Lower leg skin (tissue), 3 donors: ENCODE measurements around the gene E2F1.

Experiments used
- POLR2A ChIP-seq, 2 donors: fragments of 450-650 bp; IDR thresholded peaks; one replicate each; pipeline ENCODE4 v1.6.1; 2016 to 2017; ENCODE audit warnings: antibody characterized with exemption in 2 of 2, mild to moderate bottlenecking in 1 of 2, moderate library complexity in 1 of 2
- TF ChIP-seq, protein P1 (sequence below), 3 donors: fragments of 450-650 bp; IDR thresholded peaks; one replicate each; pipeline ENCODE4 v1.5.1; 2016; ENCODE audit warnings: antibody characterized with exemption in 3 of 3, mild to moderate bottlenecking in 3 of 3, moderate library complexity in 2 of 3

DNA sequence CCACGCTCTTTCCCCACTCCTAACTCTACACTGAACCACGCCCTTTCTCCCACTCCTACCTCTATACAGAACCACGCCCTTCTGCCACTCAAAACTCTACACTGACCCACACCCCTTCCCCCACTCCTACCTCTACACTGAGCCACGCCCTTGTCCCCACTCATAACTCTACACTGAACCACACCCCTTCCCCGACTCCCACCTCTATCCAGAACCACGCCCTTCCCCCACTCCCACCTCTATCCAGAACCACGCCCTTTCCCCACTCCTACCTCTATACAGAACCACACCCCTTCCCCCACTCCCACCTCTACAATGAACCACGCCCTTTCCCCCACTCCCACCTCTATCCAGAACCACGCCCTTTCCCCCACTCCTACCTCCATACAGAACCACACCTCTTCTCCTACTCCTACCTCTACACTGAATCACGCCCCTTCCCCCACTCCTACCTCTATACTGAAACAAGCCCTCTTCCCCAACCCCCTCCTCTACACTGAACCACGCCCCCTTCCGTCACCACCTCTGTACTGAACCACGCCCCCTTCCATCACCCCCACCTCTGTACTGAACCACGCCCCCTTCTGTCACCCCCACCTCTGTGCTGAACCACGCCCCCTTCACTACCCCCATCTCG lies 23.8 kb upstream of the E2F1 start:
- TF ChIP-seq, protein P1, sequence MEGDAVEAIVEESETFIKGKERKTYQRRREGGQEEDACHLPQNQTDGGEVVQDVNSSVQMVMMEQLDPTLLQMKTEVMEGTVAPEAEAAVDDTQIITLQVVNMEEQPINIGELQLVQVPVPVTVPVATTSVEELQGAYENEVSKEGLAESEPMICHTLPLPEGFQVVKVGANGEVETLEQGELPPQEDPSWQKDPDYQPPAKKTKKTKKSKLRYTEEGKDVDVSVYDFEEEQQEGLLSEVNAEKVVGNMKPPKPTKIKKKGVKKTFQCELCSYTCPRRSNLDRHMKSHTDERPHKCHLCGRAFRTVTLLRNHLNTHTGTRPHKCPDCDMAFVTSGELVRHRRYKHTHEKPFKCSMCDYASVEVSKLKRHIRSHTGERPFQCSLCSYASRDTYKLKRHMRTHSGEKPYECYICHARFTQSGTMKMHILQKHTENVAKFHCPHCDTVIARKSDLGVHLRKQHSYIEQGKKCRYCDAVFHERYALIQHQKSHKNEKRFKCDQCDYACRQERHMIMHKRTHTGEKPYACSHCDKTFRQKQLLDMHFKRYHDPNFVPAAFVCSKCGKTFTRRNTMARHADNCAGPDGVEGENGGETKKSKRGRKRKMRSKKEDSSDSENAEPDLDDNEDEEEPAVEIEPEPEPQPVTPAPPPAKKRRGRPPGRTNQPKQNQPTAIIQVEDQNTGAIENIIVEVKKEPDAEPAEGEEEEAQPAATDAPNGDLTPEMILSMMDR (IDR thresholded peaks at IDR 0.05), result no peak
- TF ChIP-seq POLR2A (IDR thresholded peaks at IDR 0.05), result no peak
